HUDEP-2 (cell line): ENCODE measurements around the gene GRB10.
A peak's percentile ranks its signal among the peaks of the same experiment; 100 is the strongest.

ENCODE experiments used
- DNase-seq, 76 experiments: peaks; one replicate each; lab custom pipeline; 2025; ENCODE audit not compliant: unreplicated experiment in 76 of 76; lab: John Stamatoyannopoulos, UW

GRB10 gene

GRCh38 chr7:50645186-50645585, 137.5 kb downstream of the GRB10 start:
- no peak for DNase-seq

- DNase-seq = no peak
Measured at GRCh38 chr7:50644586-50644985, 138.1 kb downstream of the GRB10 start.

- no peak for DNase-seq
Measured at GRCh38 chr7:50644114-50644513, 138.6 kb downstream of the GRB10 start.

GRCh38 chr7:50641442-50642405, 141.0 kb downstream of the GRB10 start:
- peak in 1 of 76 experiments; percentile 20 for DNase-seq

GRCh38 chr7:50640779-50641178, 141.9 kb downstream of the GRB10 start:
- no peak for DNase-seq

- DNase-seq = no peak
Measured at GRCh38 chr7:50640256-50640655, 142.4 kb downstream of the GRB10 start.

GRCh38 chr7:50637725-50638643, 144.7 kb downstream of the GRB10 start:
- no peak for DNase-seq

- no peak for DNase-seq
Measured at GRCh38 chr7:50634378-50634777, 148.3 kb downstream of the GRB10 start.

- DNase-seq = no peak
Measured at GRCh38 chr7:50633414-50633710, 149.3 kb downstream of the GRB10 start.

GRCh38 chr7:50632561-50633413, 149.9 kb downstream of the GRB10 start:
- peak in 38 of 76 experiments; percentile 2 to 61 (median 12) for DNase-seq

- no peak for DNase-seq
Measured at GRCh38 chr7:50631639-50632038, 151.1 kb downstream of the GRB10 start.

GRCh38 chr7:50631100-50631499, 151.6 kb downstream of the GRB10 start:
- no peak for DNase-seq

GRCh38 chr7:50629238-50629901, 153.3 kb downstream of the GRB10 start:
- no peak for DNase-seq

GRCh38 chr7:50628434-50629084, 154.1 kb downstream of the GRB10 start:
- peak in 9 of 76 experiments; percentile 3 to 61 (median 15) for DNase-seq

- DNase-seq = no peak
Measured at GRCh38 chr7:50627824-50628361, 154.8 kb downstream of the GRB10 start.

GRCh38 chr7:50626286-50626685, 156.4 kb downstream of the GRB10 start:
- no peak for DNase-seq

GRCh38 chr7:50625360-50625759, 157.3 kb downstream of the GRB10 start:
- DNase-seq = no peak

GRCh38 chr7:50622821-50623220, 159.9 kb downstream of the GRB10 start:
- no peak for DNase-seq

- no peak for DNase-seq
Measured at GRCh38 chr7:50621973-50622490, 160.7 kb downstream of the GRB10 start.
